HTR-8/SVneo (cell line): ENCODE results near the gene PRDM11.

Source experiments
- DNase-seq: peaks from one replicate; pipeline ENCODE4 v3.0.0; 2011; ENCODE audit warnings: low spot score, mixed read lengths; ENCODE audit not compliant: insufficient read length
- FAIRE-seq: peaks from 2 replicates; lab custom pipeline; 2011; peaks lifted over from hg19 to GRCh38; lab: Jason Lieb, UNC

PRDM11 gene

GRCh38 chr11:45141171-45141570, 5.3 kb upstream of the PRDM11 start:
- FAIRE-seq: no peak
- no peak for DNase-seq

DNA sequence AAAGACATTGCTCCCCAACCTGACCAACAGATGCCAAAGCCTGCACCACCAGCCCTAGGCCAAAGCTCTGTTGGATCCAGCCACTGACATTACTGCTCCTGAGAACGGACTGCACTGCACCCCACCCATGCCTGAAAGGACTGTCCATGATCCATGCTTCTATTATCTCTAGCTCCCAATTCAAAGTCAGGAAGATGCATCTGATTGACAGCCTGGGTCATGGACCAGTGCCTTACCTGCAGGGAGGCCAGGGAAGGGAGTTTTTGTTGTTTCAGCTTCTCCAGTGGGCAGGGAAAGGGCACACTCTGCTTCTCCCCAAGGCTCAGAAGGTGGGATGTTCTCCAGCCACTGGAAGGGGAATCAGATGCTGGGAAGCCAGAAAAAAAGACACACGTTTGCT, 4.8 kb upstream of the PRDM11 start:
- FAIRE-seq: no peak
- no peak for DNase-seq

- DNase-seq: no peak
- FAIRE-seq: no peak
Measured at GRCh38 chr11:45142241-45143055, 4.0 kb upstream of the PRDM11 start.

DNA sequence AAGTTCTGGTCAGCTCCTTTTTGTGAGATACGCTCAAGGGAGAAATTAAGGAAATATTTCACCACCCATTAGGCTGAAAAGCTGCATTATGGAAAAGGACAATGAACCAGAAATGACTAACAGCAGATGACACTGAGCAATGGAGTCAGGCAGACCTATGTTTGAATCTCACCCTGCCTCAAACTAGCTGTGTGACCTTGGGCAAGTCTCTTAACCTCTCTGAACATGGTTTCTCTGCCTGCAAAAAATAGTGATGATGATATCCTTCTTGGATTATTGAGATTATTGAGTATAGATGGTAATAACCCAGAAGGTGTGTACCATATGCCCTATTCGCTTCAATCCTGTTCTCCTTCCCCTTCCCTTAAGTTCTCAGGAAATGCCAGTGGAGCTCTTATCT, 2.9 kb upstream of the PRDM11 start:
- FAIRE-seq (no peak), DNase-seq (no peak)

DNA sequence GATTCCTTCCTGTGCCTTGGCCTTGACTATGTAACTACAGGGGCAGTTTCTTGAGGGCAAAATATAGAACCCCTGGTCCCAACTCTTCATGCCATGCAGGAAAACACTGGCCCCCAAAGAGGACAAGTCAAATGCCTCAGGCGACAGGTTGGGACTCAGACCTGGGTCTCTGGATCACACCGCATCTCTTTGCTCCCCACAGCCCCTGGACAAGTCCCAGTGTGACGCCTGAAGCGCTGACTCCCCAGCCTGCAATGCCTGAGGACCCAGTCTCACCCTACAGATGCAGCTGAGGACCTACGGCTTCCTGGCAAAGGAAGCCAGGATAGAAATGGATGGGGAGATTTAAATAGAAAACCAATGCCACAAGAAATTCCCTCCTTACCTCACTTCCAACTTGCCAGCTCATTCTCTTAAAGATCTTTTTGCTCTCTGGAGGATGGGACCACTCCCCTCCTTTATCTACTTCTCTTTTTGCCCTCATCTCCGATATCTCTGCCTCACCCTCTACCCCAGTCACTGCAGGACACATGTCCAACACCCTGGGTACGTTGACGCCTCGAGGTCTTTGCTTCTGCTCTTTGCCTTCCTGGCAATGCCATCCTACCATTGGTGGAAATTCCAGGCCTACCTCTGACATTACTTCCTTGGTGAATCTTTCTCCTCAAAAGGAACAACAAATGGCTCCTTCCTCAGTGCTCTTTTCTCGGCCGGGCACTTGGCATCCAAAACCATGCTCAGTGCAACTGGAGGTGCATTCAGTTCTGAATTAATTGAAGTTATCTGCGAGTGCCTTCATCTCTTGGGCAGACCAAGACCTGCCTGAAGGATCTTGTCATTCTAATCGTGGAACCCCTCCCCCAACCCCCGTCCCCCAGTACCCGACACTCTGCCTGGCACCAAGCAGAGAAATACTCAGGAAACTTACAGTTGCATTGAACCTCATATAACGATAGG, 2.0 kb upstream of the PRDM11 start:
- no peak for FAIRE-seq
- DNase-seq: no peak

- DNase-seq: no peak
- FAIRE-seq: no peak
Measured at GRCh38 chr11:45145083-45145378, 1.4 kb upstream of the PRDM11 start.

- FAIRE-seq (no peak), DNase-seq (no peak)
Measured at GRCh38 chr11:45145379-45146071, 914 bp upstream of the PRDM11 start.

DNA sequence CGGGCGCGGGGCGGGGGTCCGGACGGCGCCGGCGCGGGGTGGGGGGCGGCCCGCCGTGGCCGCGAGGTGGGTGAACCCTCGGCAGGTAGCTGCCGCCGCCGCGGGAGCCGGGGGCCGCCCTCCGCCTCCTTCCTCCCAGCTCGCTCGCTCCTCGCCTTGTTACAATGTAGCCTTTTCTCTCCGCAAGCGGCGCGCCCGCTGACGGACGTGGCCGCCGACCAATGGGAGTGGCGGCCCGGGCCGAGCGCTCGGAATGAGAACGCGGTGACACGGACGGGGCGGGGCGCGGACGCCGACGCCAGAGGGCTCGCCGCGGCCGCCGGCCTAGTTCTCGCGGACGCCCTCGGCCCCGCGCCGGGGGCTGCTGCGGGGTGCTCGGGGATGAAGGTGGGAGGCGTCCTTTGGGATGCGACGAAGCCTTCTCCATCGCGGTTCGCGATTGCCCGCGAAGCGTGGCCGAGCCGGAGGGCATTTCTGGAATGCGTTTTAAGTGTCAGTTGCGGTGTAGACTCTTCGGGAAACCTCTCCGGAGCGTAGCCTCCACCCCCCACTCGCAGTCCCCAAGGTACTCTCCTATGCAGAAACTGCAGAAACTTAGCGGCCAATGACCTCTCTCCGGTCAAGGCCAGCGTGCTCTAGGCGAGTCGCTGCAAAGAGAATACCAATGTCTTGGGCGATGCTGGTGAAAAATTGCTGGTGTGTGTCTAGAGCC, 734 bp downstream of the PRDM11 start:
- peak; percentile 97 for DNase-seq
- peak; percentile 91 for FAIRE-seq

DNA sequence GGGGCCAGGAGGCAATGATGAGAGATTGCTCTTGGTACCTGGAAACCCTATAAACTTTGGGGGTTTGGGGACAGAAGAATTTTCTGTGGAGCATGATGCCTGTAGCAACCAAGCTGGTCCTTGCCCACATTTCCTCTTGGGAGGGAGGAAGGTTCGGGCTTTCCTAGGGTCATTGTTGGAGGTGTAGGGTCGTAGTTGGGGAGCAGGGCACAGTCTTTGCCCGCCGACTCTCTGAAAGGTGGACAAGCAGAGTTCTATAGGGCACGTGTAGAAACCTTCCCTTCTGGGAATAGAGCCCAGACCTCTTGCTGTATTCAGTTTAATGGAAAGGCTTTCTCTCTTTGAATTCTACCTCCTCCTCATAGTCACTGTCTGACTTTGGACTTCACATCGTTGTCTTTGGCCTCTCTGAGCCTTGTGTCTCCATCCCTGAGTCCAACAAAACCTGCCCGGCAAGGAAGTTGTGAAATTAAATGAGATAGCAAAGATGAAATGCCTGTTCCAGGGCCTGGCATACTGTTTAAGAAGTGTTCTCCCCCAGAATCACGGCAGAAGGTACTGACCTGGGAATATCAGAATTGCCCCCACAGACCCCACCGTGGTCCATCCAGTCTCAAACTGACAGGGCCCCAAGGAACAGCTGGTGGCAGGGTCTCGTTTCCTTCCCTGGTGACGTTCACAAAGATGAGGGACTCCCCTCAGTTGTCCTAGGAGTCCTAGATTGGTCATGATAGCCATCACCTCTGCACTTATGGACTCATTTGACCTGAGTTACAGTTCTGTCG, 1.6 kb downstream of the PRDM11 start:
- DNase-seq: no peak
- FAIRE-seq: no peak

DNA sequence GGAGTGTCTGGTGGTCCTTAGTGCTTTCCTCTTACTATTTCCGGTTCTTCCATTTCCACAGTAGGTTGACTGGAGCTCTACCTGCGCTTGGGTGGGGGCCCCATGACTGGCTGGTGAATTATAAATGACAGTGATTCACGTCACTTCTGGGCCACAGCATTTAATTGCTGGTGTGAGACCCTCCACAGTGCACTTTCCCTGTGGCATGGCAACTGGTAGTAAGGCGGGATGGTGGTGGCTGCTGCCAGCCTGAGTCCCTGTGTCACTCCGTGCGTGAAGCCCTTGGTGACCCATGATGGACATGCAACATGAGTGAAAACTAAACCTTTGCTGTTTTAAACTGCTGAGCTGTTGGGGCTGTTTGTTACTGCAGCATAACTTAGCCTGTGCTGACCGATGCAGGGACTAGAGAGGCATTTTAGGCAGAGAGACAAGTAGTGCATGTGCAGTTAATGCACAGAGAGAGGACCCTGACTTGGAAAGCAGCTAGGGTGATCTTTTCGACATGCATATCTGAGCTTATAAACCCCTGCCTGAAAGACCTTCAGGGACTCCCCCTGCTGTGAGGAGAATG, 3.1 kb downstream of the PRDM11 start:
- DNase-seq (no peak), FAIRE-seq (no peak)

GRCh38 chr11:45150301-45150700, 3.9 kb downstream of the PRDM11 start:
- DNase-seq (no peak), FAIRE-seq (no peak)

DNA sequence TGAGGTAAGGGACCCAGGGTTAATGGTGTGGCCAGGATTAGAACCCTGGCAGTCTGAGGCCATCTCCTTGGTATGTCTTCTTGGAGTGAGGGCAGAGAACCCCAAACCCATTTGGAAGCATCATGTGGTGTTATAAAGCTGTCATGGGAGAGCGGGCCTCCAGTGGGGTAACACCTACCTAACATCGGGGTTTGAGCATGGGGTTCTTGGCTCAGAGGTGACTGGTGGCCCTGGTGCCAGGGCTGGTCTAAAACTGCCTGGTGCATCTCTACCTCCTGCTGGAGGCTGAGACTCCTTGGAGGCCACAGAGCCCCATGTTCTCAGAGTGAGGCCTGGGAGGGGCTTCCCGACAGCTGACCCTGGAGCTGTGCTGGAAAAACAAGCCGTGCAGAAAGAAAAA, 4.5 kb downstream of the PRDM11 start:
- FAIRE-seq (no peak), DNase-seq (no peak)

DNA sequence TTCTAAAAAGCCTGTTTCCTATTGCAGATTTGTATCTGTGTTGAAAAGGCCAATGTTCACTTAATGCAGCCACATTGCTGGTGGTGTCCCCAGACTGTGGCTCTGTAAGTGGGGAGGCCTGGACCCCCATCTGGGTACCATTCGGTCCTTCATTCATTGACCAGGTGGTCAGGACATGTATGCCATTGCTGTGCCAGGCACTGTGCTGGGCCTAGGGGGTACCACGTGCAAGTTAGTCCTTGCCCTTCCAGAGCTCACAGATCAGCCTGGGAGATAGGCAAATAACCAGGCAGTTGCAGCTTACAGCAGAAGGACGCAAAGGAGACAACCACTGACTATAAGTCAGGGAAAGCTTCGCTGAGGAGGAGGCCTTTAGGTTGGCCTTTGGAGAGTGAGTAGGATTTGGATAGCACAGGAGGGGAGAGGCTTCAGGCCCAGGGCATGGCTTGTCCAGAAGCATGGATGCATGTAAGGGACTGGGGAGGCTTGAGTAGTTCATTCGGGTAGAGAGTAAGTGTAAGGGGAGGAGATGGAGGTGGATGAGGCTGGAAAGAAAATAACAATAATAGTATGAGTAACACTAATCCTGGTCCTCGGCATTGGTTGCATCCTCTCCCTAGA, 5.0 kb downstream of the PRDM11 start:
- no peak for FAIRE-seq
- DNase-seq: no peak

DNA sequence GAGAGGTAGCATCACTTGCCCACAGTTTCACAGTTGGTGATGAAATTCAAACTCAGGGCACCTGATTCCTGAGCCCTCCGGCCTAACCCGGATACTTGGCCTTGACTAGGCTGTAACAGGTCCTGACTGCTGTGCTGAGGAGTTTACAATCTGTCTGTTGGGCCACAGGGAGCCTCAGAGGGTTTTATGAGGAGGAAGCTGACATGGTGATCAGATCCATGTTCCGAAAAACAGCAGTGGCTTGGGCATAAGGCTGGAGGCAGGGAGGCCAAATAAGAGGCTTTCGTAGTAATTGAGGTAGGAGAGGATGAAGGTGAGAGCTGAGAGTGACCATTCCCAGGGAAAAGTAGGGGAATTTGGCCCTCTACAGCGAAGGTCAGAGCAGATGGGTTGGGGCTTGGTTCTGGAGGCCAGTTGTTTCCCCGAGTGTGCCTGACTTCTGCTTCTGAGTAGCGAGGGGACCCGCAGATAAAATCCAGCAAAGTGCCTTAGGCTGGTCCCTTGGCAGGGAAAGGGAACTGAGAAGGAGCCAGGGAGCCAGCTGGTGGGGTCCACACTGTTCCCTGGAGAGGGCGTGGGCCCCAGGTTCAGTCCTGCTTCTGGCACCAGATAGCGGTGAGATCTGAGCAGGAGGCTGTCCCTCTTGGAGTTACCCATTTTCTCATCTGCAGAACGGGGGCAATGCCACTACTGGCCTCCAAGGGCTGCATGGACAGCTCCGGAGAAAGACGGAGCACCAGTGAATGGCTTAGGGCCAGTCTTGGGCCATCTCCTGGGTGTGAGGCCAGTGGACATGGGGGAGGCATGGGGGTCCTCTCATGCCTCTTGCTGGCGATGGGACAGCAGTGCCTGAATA, 6.5 kb downstream of the PRDM11 start:
- no peak for DNase-seq
- FAIRE-seq: no peak

GRCh38 chr11:45154276-45154675, 7.8 kb downstream of the PRDM11 start:
- no peak for FAIRE-seq
- no peak for DNase-seq

- DNase-seq (no peak), FAIRE-seq (no peak)
Measured at GRCh38 chr11:45155058-45155551, 8.7 kb downstream of the PRDM11 start.

GRCh38 chr11:45155627-45156180, 9.3 kb downstream of the PRDM11 start:
- no peak for FAIRE-seq
- no peak for DNase-seq
